HepG2 (cell line): ENCODE results near the gene RETN. TPM values are rescaled to one million over a fixed set of nuclear protein-coding genes. Genes with fewer than 3 reads are reported as not detected.
A peak's percentile ranks its signal among the peaks of the same experiment; 100 is the strongest.

Experiments
- AGO1 ChIP-seq: fragments of 200-400 bp; formaldehyde crosslinking; IDR thresholded peaks from 2 replicates; pipeline ENCODE4 v1.6.1; 2017; ENCODE audit warnings: mild to moderate bottlenecking, low read depth, low read length, moderate library complexity; ENCODE audit not compliant: poor library complexity, severe bottlenecking
- BHLHE40 ChIP-seq: IDR thresholded peaks from 2 replicates; pipeline ENCODE4 v1.6.1; 2011; ENCODE audit warnings: low read length, improper control_type of control experiment
- CEBPB ChIP-seq: IDR thresholded peaks from 2 replicates; pipeline ENCODE4 v1.6.1; 2011; ENCODE audit warnings: low read depth, low read length, improper control_type of control experiment, borderline replicate concordance
- CREM ChIP-seq, 2 experiments: sonication (generic) in 1 of 2; formaldehyde crosslinking in 1 of 2; IDR thresholded peaks; 2 replicates each; pipeline versions ENCODE4 v1.4.0 to v1.6.1; 2016 to 2020; ENCODE audit warnings: antibody characterized with exemption in 1 of 2, mild to moderate bottlenecking in 1 of 2, missing genetic modification reagents in 1 of 2
- FOXO1 ChIP-seq: sonication (generic); formaldehyde crosslinking; IDR thresholded peaks from 2 replicates; pipeline ENCODE4 v1.4.0; 2020; ENCODE audit warnings: missing genetic modification reagents
- GATAD2A ChIP-seq: IDR thresholded peaks from 2 replicates; pipeline ENCODE4 v1.6.1; 2016
- KAT2B ChIP-seq: fragments of 150-350 bp; IDR thresholded peaks from 2 replicates; pipeline ENCODE4 v1.6.1; 2014; ENCODE audit warnings: low read depth, low read length, borderline replicate concordance
- KDM3A ChIP-seq: IDR thresholded peaks from 2 replicates; pipeline ENCODE4 v1.6.1; 2018; ENCODE audit warnings: low read depth, missing compliant biosample characterization
- RFX1 ChIP-seq: fragments of 450-650 bp; IDR thresholded peaks from 2 replicates; pipeline ENCODE4 v1.6.1; 2017
- RFXANK ChIP-seq: IDR thresholded peaks from 2 replicates; pipeline ENCODE4 v1.6.1; 2016
- RNF2 ChIP-seq: fragments of 450-650 bp; conservative IDR thresholded peaks from 2 replicates; pipeline ENCODE4 v1.6.1; 2016; ENCODE audit warnings: low read depth
- TBL1XR1 ChIP-seq: fragments of 150-350 bp; IDR thresholded peaks from 2 replicates; pipeline ENCODE4 v1.6.1; 2014; ENCODE audit warnings: borderline replicate concordance, low read length; ENCODE audit not compliant: partially characterized antibody
- ZBTB14 ChIP-seq: sonication (generic); formaldehyde crosslinking; IDR thresholded peaks from 2 replicates; pipeline ENCODE4 v1.4.0; 2020; ENCODE audit warnings: missing genetic modification reagents
- ZNF17 ChIP-seq: sonication (generic); formaldehyde crosslinking; IDR thresholded peaks from 2 replicates; pipeline ENCODE4 v1.5.0; 2020; ENCODE audit warnings: mild to moderate bottlenecking, missing genetic modification reagents
- ZNF329 ChIP-seq: sonication (generic); formaldehyde crosslinking; IDR thresholded peaks from 2 replicates; pipeline ENCODE4 v1.9.0; 2021; ENCODE audit warnings: low read depth, mild to moderate bottlenecking, missing genetic modification reagents
- ZNF547 ChIP-seq: sonication (generic); formaldehyde crosslinking; IDR thresholded peaks from 2 replicates; pipeline ENCODE4 v1.5.1; 2020; ENCODE audit warnings: mild to moderate bottlenecking, missing genetic modification reagents
- ZNF552 ChIP-seq: sonication (generic); formaldehyde crosslinking; IDR thresholded peaks from 2 replicates; pipeline ENCODE4 v1.9.0; 2022; ENCODE audit warnings: missing genetic modification reagents, mild to moderate bottlenecking, borderline replicate concordance
- ZNF639 ChIP-seq: conservative IDR thresholded peaks from 2 replicates; pipeline ENCODE4 v1.6.1; 2018; ENCODE audit warnings: missing genetic modification reagents
- polyA plus RNA-seq, 8 experiments: library from polyadenylated mRNA; depleted of rRNA in 3 of 8; stranded (reverse) in 7 of 8; unstranded in 1 of 8; fragments of >200 nt; fragmentation: Illumina TruSeq in 4 of 8; extraction: Trizol in 4 of 8; gene quantifications; 2 replicates each; pipeline versions ENCODE4 v1.2.1 to v1.2.3, GENCODE V29; 2011 to 2016; ENCODE audit warnings: low read depth in 4 of 8, missing spikeins in 1 of 8, mixed read lengths in 1 of 8; ENCODE audit not compliant: insufficient read depth in 1 of 8
- total RNA-seq, 5 experiments: library from RNA; depleted of rRNA; stranded (reverse); fragments of >200 nt; fragmentation: Illumina TruSeq; extraction: Trizol; gene quantifications; 2 replicates each; pipeline ENCODE4 v1.2.3, GENCODE V29; 2016; ENCODE audit warnings: low read depth in 1 of 5
- TF ChIP-seq, protein P1 (sequence below): sonication (generic); formaldehyde crosslinking; IDR thresholded peaks from 2 replicates; pipeline ENCODE4 v1.4.0; 2020; ENCODE audit warnings: mild to moderate bottlenecking, missing genetic modification reagents
- TF ChIP-seq, protein P2 (sequence below): sonication (generic); formaldehyde crosslinking; IDR thresholded peaks from 2 replicates; pipeline ENCODE4 v1.4.0; 2020; ENCODE audit warnings: missing genetic modification reagents, borderline replicate concordance
- TF ChIP-seq, protein P3 (sequence below): sonication (generic); formaldehyde crosslinking; conservative IDR thresholded peaks from 2 replicates; pipeline ENCODE4 v1.4.0; 2020; ENCODE audit warnings: missing genetic modification reagents

RETN gene
- total and polyA plus RNA-seq, 2 of the 13 experiments (the other 11 are each of a cell fraction or from before 2014, with no cell fraction given) = not detected

- TF ChIP-seq, protein P1, sequence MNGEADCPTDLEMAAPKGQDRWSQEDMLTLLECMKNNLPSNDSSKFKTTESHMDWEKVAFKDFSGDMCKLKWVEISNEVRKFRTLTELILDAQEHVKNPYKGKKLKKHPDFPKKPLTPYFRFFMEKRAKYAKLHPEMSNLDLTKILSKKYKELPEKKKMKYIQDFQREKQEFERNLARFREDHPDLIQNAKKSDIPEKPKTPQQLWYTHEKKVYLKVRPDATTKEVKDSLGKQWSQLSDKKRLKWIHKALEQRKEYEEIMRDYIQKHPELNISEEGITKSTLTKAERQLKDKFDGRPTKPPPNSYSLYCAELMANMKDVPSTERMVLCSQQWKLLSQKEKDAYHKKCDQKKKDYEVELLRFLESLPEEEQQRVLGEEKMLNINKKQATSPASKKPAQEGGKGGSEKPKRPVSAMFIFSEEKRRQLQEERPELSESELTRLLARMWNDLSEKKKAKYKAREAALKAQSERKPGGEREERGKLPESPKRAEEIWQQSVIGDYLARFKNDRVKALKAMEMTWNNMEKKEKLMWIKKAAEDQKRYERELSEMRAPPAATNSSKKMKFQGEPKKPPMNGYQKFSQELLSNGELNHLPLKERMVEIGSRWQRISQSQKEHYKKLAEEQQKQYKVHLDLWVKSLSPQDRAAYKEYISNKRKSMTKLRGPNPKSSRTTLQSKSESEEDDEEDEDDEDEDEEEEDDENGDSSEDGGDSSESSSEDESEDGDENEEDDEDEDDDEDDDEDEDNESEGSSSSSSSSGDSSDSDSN (CRISPR knock-in tag) = peak; percentile 25; the same call in 1 of the 2 replicates
- TF ChIP-seq ZNF639 (CRISPR knock-in tag) = no peak
- TF ChIP-seq RFXANK (CRISPR knock-in tag) = no peak
- TF ChIP-seq ZNF547 (CRISPR knock-in tag) = peak; percentile 91
- TF ChIP-seq RFX1 = no peak
- no peak for TF ChIP-seq RNF2
- TF ChIP-seq, protein P2, sequence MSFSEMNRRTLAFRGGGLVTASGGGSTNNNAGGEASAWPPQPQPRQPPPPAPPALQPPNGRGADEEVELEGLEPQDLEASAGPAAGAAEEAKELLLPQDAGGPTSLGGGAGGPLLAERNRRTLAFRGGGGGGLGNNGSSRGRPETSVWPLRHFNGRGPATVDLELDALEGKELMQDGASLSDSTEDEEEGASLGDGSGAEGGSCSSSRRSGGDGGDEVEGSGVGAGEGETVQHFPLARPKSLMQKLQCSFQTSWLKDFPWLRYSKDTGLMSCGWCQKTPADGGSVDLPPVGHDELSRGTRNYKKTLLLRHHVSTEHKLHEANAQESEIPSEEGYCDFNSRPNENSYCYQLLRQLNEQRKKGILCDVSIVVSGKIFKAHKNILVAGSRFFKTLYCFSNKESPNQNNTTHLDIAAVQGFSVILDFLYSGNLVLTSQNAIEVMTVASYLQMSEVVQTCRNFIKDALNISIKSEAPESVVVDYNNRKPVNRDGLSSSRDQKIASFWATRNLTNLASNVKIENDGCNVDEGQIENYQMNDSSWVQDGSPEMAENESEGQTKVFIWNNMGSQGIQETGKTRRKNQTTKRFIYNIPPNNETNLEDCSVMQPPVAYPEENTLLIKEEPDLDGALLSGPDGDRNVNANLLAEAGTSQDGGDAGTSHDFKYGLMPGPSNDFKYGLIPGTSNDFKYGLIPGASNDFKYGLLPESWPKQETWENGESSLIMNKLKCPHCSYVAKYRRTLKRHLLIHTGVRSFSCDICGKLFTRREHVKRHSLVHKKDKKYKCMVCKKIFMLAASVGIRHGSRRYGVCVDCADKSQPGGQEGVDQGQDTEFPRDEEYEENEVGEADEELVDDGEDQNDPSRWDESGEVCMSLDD (CRISPR knock-in tag) = no peak
- no peak for TF ChIP-seq CREM (IDR thresholded peaks at IDR 0.05)
- TF ChIP-seq CREM (CRISPR knock-in tag; IDR thresholded peaks at IDR 0.05) = no peak
- no peak for TF ChIP-seq CEBPB
- no peak for TF ChIP-seq BHLHE40
- TF ChIP-seq ZBTB14 = 0 out of 2 replicates have a peak, but pooled peaks have one; percentile 51
- no peak for TF ChIP-seq ZNF552 (CRISPR knock-in tag)
- TF ChIP-seq GATAD2A (CRISPR knock-in tag) = peak; percentile 48; the same call in 1 of the 2 replicates
- no peak for TF ChIP-seq ZNF17 (CRISPR knock-in tag)
- TF ChIP-seq KAT2B = no peak
- TF ChIP-seq TBL1XR1 = no peak
- TF ChIP-seq, protein P3, sequence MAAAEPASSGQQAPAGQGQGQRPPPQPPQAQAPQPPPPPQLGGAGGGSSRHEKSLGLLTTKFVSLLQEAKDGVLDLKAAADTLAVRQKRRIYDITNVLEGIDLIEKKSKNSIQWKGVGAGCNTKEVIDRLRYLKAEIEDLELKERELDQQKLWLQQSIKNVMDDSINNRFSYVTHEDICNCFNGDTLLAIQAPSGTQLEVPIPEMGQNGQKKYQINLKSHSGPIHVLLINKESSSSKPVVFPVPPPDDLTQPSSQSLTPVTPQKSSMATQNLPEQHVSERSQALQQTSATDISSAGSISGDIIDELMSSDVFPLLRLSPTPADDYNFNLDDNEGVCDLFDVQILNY (CRISPR knock-in tag) = peak; percentile 68; the same call in 1 of the 2 replicates
- no peak for TF ChIP-seq FOXO1 (CRISPR knock-in tag)
- 0 out of 2 replicates have a peak, but pooled peaks have one; percentile 45 for TF ChIP-seq KDM3A
- TF ChIP-seq ZNF329 (CRISPR knock-in tag) = no peak
- TF ChIP-seq AGO1 = peak; percentile 38
Observed at GRCh38 chr19:7680606-7681339, 11.9 kb downstream of the RETN start, which contains the start of gene TRAPPC5 (continued).
